ENCODE results near the gene NSUN2.

Gene NSUN2

DNA sequence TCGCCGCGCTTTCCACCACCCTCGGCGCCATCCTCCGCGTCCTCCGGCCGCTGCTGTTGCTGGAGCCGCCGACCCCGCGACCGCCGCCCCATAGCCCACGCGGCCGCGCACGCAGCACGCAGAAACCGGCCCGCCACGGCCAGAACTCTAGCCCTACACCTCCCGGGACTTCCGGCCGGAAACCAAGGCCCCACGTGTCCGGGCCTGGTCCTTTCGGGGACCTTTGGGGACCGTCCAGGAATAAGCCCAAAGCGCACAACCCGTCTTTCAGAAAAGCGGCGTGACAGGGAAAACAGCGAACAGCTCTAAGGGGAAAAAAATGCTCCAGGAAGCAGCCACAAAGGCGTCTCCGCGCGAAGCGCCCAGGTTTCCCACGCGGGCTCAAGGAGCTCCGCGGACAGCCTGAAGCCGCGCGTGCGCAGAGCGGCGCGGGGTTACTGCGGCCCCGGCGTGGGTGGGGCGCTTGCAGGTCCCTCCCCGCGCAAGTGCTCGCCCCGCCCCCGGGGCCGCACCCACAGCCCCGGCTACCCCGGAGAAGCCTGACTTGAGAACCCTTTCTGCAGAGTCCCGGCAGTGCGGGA, at the start of gene NSUN2, which contains the start of gene SRD5A1:
Gene NSUN2 (minus strand): TSS at position 157 of the 581 bp plus-strand sequence. CDS start 65 bp downstream, at position 92.
Gene SRD5A1 (plus strand): TSS at position 553 of the 581 bp plus-strand sequence. CDS start 137 bp downstream, outside the sequence.
- H3F3A ChIP-seq (ENCODE audit: control insufficient read depth, insufficient read depth): no peaks in the 10 kb centered on the region
- peaks cover 91% of the 10 kb centered on the region for H3K79me2 ChIP-seq (ENCODE audit: control insufficient read depth, low read length)
- peak within 1 kb of the TSS; percentile 94 for H3K4me2 ChIP-seq (ENCODE audit: low read length)
- H3K27me3 ChIP-seq (ENCODE audit: control insufficient read depth, low read length): no peaks in the 10 kb centered on the region
- H3K36me3 ChIP-seq (ENCODE audit: control insufficient read depth, low read length): peaks cover 50% of the 10 kb centered on the region
- peak within 1 kb of the TSS; percentile 72 for H3K27ac ChIP-seq (ENCODE audit: low read depth, low read length)
- H3K4me3 ChIP-seq (ENCODE audit: low read length): peak within 1 kb of the TSS; percentile 97
- peaks cover 24% of the 10 kb centered on the region; the same call in 1 of the 2 replicates for H4K20me1 ChIP-seq (ENCODE audit: control insufficient read depth, insufficient read depth, low read depth, low read length)
- no peaks in the 10 kb centered on the region for H3K9me2 ChIP-seq (replicated peaks; ENCODE audit: control insufficient read depth, low read length)
- no peaks in the 10 kb centered on the region for H3K9me3 ChIP-seq (ENCODE audit: control insufficient read depth, insufficient read depth, low read length)
- H3K4me1 ChIP-seq (ENCODE audit: control insufficient read depth, low read length): peaks cover 37% of the 10 kb centered on the region
- TF ChIP-seq EZH2phosphoT487 (IDR thresholded peaks at IDR 0.05; ENCODE audit: borderline replicate concordance, low read length) (no peak), CTCF (IDR thresholded peaks at IDR 0.05; ENCODE audit: low read depth, low read length, poor library complexity, severe bottlenecking) (no peak)

- H3K79me2 ChIP-seq (ENCODE audit: control insufficient read depth, low read length): no peaks in the 10 kb centered on the region
These were observed 49.4 kb upstream of the NSUN2 start for GRCh38 chr5:6682239-6682638.

DNA sequence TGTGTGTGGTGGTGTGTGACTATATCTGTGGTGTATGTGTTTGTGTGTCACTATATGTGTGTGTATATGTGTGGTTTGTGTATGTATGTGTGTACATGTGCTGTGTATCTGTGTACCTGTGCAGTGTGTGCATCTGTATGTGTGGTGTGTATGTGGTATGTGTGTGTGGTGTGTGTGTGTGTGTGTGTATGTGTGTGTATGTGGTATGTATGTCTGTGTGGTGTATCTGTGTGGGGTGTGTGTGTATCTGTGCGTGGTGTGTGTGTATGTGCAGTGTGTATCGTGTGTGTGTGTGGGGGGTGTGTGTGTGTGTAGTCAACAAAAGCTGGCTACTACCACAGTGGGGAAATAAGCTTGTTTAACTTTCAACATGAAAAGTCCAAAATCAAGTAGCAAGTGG, 48.8 kb upstream of the NSUN2 start:
- Histone ChIP-seq H3K9me2 (replicated peaks; ENCODE audit: control insufficient read depth, low read length) (no peaks in the 10 kb centered on the region), H3K36me3 (ENCODE audit: control insufficient read depth, low read length) (no peaks in the 10 kb centered on the region), H3K4me3 (ENCODE audit: low read length) (no peak overlapping the region), H3K4me2 (ENCODE audit: low read length) (no peak overlapping the region), H3F3A (ENCODE audit: control insufficient read depth, insufficient read depth) (no peaks in the 10 kb centered on the region), H3K79me2 (ENCODE audit: control insufficient read depth, low read length) (no peaks in the 10 kb centered on the region), H4K20me1 (ENCODE audit: control insufficient read depth, insufficient read depth, low read depth, low read length) (no peaks in the 10 kb centered on the region), H3K9me3 (ENCODE audit: control insufficient read depth, insufficient read depth, low read length) (no peaks in the 10 kb centered on the region), H3K27me3 (ENCODE audit: control insufficient read depth, low read length) (peaks cover 30% of the 10 kb centered on the region), H3K4me1 (ENCODE audit: control insufficient read depth, low read length) (no peaks in the 10 kb centered on the region), H3K27ac (ENCODE audit: low read depth, low read length) (no peak overlapping the region)
- TF ChIP-seq EZH2phosphoT487 (IDR thresholded peaks at IDR 0.05; ENCODE audit: borderline replicate concordance, low read length): no peak
- no peak for TF ChIP-seq CTCF (IDR thresholded peaks at IDR 0.05; ENCODE audit: low read depth, low read length, poor library complexity, severe bottlenecking)

More at GRCh38 chr5:6682239-6682638, 49.4 kb upstream of the NSUN2 start:
- H3K27me3 ChIP-seq (ENCODE audit: control insufficient read depth, low read length): peaks cover 34% of the 10 kb centered on the region
- H3K4me2 ChIP-seq (ENCODE audit: low read length): no peak overlapping the region
- H3K4me3 ChIP-seq (ENCODE audit: low read length): no peak overlapping the region
- H3K4me1 ChIP-seq (ENCODE audit: control insufficient read depth, low read length): no peaks in the 10 kb centered on the region
- no peaks in the 10 kb centered on the region for H3F3A ChIP-seq (ENCODE audit: control insufficient read depth, insufficient read depth)
- no peaks in the 10 kb centered on the region for H3K9me3 ChIP-seq (ENCODE audit: control insufficient read depth, insufficient read depth, low read length)
- H3K27ac ChIP-seq (ENCODE audit: low read depth, low read length): no peak overlapping the region
- no peaks in the 10 kb centered on the region for H3K9me2 ChIP-seq (replicated peaks; ENCODE audit: control insufficient read depth, low read length)
- no peaks in the 10 kb centered on the region for H4K20me1 ChIP-seq (ENCODE audit: control insufficient read depth, insufficient read depth, low read depth, low read length)
- H3K36me3 ChIP-seq (ENCODE audit: control insufficient read depth, low read length): no peaks in the 10 kb centered on the region
- no peak for TF ChIP-seq EZH2phosphoT487 (IDR thresholded peaks at IDR 0.05; ENCODE audit: borderline replicate concordance, low read length)
- no peak for TF ChIP-seq CTCF (IDR thresholded peaks at IDR 0.05; ENCODE audit: low read depth, low read length, poor library complexity, severe bottlenecking)

Data from DOHH2 (cell line).